Measurements from ENCODE around the gene PELO.

The PELO gene

DNA sequence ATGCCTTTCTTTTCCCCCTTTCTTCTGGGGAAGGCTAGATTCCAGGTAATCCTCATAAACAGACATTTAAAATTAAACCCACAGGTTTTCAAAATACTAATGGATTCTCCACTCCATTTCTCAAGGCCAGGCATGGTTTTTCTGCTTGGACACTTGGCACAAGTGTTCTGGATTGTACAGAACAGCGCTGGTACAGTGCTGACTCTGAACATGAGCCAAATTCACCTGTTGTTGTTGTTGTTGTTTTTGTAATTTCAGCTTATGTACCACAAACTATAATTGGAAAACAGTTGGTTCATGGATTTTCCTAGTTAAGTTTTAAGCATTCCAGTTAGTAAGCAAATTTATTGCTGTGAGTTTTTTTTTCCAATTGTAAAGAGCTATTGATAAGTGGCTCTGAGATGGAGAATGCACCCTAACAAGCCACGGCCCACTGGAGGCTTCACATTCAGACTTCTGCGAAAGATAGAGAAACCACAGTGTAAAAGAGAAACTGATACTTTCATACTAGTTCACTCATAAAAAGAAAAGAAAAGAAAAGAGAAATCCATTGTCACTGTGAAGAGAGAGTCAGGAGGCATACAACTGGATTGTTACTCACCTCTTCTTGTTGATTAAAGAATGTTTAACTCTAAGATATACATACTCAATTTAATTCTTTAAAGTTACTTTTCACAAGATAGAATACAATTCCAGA is 16.2 kb upstream of the PELO start:
- no peak for DNase-seq (ENCODE audit: low spot score)

DNA sequence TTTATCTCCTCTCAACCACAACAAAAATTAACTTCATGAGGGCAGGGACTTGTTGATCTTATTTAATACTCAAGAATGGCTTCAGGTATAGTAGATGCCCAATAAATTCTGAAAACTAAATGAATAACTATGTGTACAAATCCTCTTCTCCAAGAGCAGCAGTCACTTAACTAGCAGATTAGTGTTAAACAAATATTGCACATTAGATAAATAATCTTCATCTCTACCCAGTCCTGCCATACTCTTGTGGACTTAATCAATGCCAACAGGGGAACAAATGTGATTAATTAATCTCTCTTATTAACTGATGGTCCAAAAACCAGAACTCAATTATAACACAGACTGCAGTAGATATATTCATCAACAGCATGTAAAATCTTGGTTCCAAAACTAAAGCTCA is 15.0 kb upstream of the PELO start:
- DNase-seq (ENCODE audit: low spot score): no peak

DNA sequence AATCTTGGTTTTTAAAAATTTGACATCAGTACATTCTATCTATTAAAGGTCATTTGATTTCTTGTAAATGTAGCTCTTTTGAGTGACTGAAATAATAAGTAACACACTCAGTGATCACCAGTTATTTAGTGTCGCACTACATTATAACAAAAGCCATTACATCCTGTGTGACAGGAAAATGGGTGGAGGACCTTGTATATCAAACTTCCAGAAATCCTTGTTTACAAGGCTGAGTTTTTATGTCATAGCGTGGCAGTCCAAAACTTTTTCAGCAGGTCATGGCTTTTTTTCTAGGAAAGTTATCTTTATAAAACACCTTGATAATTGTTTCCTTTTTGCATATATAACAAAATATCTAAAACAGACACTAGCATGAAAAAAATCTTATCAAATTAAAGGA is 14.4 kb upstream of the PELO start:
- DNase-seq (ENCODE audit: low spot score): no peak

DNA sequence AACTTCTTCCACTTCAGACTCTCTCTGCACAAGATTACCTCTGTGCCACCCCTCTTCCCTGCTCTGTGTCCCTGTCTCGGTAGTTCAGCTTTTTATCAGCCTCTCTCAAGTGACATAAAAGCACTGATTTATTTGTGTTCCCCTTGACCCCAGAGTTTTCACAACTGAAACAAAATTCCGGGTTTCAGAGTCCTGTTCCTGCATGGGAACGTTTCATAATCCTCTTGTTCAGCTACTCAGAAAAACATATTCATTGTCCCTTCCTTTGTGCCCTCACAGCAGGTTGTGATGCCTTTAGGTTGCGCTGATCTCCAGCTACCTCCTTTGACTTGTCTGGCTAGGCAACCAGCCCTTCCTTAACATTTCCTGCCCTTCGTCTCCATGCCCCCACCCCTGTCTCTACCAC is 13.7 kb upstream of the PELO start:
- DNase-seq (ENCODE audit: low spot score): no peak

DNA sequence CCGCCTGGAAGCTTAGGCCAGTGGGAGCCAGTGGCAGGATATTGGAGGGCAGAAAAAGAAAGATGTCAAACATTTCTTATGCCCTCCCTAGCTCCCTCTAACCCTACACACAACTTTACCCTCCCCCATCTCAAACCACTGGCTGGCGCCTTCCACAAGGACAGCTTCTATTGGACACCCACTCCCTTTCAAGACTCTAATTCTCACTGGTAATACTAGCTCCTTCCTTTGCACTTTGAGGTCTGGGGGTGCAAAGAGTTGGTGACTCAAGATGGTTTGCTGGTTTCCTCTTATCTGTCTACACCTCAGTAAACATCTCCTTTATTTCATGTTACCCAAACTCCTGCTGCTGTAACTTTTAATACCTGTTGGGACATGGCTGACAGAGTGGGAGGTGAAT is 11.6 kb upstream of the PELO start:
- DNase-seq (ENCODE audit: low spot score): no peak

DNA sequence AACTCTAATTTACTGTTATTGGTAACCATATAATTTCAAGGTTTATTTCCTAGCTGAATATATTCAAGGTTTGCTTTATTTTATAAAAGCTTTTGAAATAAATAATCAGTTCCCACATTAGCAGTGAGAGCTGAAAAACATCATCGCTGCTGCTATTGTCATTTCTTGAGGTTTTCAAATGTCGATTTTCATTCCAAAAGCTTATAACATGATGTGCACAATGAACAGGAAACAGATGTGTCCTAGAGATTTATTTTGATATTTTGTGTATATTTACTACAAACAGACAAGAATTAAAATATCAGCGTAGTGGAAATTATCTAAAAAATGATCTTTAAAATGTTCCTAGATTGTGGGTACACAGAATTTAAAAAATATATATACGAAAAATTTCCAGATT is 10.5 kb upstream of the PELO start:
- DNase-seq (ENCODE audit: low spot score): no peak

DNA sequence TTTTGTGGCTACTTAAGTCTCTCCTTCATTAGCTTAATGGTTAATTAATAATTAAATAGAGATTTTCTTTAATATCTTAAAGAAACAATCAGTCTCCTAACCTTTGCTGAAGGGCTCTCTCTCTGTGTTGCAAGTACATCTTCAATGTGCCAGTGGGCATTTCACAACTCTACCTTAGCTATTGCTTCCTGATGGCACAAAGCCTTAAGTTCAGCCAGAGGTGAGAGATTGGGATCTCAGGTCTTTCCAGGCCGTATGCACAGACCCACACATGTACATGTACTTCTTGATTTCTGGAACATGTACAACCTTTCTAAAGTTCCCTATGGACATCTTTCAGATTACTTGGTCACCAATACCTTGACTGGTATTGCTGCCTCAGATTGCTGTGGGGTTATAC is 8.9 kb upstream of the PELO start:
- no peak for DNase-seq (ENCODE audit: low spot score)

DNA sequence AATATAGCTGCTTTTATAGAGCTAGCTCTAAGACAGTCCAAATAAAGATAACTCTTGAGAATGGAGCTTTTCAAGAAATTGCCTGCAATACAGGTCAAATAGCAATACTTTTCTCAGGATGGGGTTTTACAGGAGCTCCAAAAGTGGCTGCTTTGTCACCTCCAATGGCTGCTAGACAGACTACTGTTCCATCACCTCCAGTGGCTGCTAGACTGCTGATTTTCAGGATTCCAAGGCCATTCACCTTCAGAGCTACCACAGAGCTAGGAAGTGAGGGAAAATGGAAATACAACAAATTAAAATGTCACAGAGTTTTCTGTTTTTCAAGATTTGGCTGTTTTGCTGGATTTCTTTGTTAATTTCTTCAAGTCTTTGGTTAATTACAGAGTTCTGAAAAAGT is 8.5 kb upstream of the PELO start:
- no peak for DNase-seq (ENCODE audit: low spot score)

DNA sequence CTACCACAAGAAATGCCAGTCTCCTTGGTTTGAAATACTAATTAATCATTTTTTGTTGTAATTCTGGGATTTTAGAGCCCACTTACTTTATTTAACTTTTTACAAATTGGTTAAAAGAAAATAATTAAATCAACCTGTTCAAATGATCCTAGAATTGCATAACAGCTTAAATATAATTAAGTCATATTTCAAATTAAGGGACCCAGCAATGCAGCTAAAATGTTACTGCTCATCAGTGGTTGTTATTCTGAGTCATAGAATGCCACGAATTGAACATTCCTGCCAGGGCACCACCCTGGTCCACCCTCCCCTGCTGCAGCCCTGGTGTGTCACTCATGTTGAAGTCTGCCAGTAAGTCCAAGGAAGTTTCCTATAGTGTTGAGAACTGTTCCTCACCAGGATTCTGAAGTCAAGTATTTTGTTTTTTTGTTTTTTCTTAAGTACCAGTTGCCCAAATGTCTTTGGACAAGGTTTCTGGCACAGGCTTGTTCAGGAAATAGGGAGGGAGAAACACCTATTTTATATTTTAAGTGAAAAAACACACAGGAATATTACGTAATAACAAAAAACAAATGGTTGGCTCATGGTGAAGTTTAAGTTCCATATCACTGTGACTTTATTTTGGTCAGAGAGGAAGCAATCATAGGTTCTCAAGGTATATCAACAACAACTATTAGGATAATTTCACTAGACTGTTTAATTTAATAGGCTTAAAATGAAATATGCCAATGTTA is 4.3 kb upstream of the PELO start:
- DNase-seq (ENCODE audit: low spot score): peak; percentile 74

DNA sequence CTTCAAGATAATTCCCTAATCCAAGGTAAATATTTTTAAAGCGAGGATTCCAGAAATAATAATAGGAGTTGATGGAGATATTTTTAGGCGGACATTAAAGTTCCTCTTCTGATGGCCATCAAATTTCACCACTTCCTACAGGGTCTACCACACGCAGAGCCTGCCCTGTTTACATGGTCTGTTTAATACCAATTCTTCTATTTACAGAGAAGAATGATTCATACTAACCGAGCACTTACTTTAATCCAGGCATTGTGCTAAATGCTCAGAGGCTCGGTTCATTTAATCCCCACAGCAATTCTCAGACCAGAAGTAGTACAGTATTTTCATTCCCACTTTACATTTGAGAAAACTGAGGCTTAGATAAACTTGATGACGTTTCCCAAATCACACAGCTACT is 3.0 kb upstream of the PELO start:
- DNase-seq (ENCODE audit: low spot score): no peak

DNA sequence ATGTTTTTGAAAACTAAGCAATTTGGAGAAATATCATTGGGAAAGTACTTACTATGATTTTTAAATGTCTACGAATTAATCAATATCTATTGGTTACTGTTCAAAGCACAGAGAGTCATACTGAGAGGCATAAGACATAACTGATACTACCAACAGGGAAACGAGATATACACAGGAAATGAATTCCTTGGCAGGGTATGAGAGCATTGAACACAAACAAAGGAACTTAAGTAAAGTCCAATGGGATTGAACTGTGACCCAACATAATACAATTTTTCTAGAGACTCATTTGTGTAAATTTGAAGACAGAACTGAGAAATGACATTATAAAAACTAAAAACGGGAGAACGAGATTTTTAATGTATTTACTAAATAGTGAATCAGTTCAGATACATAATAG is 1.3 kb upstream of the PELO start:
- DNase-seq (ENCODE audit: low spot score): peak; percentile 45

DNA sequence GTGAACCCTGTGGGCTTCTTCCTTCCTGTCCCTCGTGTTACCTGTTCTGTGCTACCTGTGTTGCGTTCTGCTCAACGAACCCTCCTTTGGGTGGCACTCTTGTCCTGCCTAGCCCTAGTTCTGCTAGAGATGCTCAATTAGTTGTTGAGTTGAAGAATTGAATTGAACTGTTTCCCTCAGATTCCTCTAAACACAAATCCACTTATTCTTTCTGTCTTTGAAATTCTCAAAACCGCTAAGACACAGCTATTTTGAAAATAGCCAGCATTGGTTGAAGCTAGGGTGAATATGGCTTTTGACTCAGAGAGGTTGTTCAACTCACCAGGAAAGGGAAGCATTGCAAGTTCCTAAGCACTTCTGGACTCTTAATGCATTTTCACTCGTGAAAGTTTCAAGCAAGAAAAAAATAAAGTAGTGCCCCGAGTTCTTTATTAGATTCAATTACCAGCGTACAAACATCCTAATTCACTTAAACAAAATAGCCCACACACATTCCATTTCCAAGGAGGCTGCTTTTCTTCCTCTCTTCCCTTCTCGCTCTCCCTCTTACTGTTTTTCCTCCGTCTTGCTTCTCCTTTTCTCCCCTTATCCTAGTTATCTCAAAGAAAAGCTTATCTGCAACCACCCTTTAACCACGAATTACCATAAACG is 642 bp upstream of the PELO start:
- peak; percentile 62 for DNase-seq (ENCODE audit: low spot score)

DNA sequence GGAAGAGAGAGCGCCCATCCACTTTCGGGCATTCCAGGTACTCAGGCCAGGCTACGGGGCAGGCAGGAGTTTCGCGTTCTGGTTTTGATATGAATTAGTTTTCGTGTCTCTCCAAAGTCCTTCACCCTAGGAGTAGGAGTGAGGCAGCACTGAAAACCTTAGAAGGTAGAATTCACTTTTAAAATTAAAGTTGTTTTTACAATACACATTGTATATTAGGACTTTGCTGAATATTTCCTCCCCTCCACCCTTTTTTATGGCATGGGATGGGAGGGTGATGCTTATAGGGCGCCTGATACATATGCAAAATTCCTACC is 747 bp downstream of the PELO start:
- DNase-seq (ENCODE audit: low spot score): no peak

DNA sequence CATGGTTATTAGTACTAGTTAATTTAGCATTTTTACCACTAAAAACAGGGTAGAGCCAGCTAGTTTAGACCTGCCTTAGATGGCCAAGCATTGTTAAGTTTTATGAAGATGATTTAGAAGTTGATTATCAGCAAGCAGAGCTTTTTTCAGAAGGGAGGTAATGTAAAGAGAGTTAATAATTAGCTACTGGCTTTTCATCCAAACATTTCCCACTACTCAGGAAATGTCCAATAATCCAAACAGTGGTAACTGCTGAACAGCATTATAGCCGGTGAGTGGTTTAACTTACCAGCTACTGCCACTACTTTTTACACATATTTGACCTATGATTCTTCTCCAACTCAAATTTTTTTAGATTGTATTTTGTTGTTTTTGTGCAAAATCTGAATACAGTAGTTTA is 1.7 kb downstream of the PELO start:
- DNase-seq (ENCODE audit: low spot score): no peak

DNA sequence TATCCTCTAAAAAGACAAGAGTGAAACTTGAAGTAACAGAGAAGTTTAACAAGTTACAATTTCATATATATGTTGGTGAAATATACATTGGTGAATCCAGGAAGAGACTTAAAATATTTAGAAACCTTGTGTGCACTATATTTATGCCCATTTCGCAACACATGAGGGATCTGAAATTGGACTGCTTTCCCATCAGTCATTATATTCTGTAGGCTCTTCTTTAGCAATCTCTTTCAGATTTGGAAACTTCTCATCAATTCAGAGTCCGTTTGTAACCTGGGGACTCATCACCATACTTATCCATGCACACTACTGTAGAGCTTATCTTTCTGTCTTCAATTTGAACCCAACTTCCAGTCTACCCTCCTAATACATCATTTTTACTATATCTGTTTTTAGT is 2.1 kb downstream of the PELO start:
- no peak for DNase-seq (ENCODE audit: low spot score)

DNA sequence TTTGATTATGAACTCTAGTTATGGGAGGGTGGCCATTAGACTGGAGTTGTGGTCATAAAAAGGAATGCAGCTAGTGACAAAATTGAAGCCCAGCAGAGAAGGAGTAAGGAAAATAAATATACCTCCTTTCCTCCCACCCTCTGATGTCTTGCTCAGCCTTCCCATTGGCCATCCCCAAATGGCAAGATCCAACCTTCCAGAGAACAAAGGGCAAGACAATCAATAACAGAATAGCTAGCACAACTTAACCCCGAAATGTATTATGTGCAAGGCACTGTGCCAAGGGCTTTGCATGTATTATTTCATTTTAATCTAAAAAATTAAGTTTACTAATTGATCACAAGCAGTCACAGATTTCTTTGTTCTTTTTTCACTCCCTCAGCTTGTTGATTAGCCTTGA is 3.6 kb downstream of the PELO start:
- DNase-seq (ENCODE audit: low spot score): no peak

DNA sequence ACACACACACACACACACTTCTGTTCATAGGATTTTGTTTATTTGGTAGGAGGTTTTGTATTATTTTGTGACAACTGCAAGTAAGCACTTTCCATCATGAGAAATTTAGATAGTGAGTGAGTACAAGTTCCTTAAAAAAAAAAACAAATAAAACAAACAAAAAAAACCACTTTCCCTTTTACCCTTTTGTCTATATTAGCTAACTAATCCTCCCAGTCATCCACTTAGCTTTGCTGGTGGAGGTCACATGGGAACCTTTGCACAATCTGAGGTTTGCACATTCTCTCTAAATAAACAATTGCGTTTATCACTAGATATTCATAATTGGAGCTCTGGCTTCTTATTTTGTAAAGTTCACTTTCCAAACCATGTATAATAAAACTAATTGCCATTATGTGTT is 6.8 kb downstream of the PELO start:
- DNase-seq (ENCODE audit: low spot score): no peak

DNA sequence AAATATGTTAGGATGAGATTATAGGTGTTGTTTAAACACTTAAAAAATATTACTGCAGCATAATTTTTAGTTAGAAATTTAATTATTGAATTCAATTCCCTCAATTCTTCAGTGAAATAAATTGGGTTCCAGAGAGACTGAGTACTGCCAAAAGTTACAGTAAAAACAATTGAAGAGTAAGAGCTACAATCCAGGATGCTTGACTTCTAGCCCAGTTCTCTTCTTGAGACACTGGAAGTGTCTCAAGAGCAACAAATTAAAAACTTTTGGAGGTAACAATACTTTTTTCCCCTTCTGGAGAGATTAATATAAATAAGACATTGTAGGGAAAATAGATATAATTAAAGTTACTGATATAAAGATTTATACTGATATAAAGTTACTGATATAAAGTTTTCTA is 8.3 kb downstream of the PELO start:
- DNase-seq (ENCODE audit: low spot score): no peak

DNA sequence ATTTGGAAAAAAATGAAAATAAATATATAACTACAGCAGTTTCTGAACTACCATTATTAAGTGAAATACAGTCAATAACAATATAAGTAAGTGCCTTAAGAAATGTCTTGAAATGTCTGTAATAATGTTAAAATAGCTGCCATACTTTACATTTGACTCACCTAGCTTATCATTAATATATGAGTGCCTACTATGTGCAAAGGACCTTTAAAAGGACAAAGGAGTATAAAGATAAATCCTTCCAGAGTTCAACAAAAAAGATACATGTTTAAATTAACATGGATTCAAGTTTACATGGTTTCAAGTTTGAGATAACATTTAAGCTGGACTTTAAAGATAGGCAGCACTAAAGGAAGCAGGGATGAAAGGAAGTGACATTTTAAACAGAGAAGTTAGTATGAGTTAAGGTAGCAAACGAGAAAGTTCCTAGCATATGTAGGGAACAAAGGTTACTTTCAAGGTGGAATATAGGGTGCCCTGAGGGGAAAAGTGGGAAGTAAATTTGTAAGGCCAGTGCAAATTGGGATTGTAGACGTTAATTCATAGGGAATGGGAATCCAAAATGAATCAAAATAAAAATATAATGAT is 8.9 kb downstream of the PELO start:
- DNase-seq (ENCODE audit: low spot score): no peak

DNA sequence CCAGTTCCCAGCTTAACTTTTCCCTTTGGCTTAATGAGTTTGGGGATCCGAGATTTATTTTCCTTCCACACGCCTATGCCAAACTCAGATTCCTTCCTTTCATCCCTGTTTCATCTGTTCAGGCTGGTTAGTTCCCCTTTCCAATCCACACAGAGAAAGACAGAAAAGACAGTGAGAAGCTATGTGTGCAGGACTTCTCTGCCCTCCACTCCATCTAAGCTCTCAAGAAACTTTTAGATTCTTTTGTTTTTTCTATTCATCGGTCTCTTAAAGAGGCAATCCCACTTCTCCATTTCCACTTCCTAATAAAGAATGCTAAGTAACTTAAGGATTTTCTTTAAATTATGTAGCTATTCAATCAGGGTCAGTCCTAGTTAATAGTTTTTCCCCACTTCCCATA is 11.2 kb downstream of the PELO start:
- no peak for DNase-seq (ENCODE audit: low spot score)

DNA sequence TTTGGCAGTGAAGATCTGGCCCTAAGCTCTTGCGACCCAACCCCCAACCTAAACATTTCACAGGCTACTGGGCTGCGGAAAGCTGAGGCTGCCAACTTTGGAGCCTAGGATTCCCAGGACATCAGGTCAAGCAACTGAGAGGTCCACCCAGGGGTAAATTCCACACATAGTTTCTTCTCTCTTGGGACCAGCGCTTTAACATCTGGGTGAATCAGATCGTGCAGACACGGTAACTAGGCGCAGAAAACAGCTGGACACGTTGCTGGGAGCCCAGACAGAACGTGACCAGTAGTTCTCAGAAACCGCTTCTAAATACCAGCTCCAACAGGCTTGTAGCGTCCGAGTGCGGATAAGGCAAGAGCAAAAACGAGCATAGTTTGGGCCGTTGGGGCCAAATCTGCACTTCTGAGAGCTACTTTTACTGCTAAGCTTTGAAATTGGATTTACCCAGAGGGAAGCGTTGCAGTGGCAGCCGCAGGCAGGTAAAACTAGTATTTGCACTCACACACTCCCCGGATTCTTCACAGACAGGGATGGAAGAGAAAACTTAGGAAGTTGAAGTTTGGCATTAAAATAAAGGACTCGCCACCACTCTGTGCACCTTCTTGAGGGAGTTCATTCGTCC is 11.8 kb downstream of the PELO start:
- peak; percentile 94 for DNase-seq (ENCODE audit: low spot score)

DNA sequence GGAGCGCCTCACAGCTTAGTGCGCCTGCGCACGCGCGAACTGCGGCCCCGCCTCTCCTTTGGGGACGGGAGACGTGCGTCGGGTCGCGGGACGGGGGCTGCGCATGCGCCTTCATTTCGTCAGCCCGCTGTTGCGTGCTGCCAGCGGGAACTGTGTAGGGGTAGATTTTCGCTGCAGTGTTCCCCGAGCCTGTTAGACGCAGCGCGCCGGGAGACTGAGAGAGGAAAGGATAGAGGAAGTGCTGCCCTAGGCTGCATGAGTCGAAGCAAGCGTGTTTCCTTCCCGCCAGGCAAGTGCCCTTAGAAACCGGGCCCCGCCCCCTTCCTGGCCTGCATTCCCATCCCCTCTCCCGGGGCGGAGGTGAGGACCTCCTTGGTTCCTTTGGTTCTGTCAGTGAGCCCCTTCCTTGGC is 12.3 kb downstream of the PELO start:
- peak; percentile 95 for DNase-seq (ENCODE audit: low spot score)

All from kidney tubule cell (primary cell).